WTC11 (cell line): ENCODE data around the gene LAMC3.

ENCODE experiments used
- ATF3 ChIP-seq: sonication (generic); formaldehyde crosslinking; conservative IDR thresholded peaks from 2 replicates; pipeline ENCODE4 v1.8.1; 2022; ENCODE audit warnings: mild to moderate bottlenecking, missing genetic modification reagents
- CREM ChIP-seq: sonication (generic); formaldehyde crosslinking; IDR thresholded peaks from 2 replicates; pipeline ENCODE4 v1.8.1; 2022; ENCODE audit warnings: mild to moderate bottlenecking, missing genetic modification reagents, moderate library complexity
- HMGXB4 ChIP-seq: sonication (generic); formaldehyde crosslinking; IDR thresholded peaks from 2 replicates; pipeline ENCODE4 v1.8.1; 2023; ENCODE audit warnings: mild to moderate bottlenecking, moderate library complexity, missing genetic modification reagents
- MAX ChIP-seq: sonication (generic); formaldehyde crosslinking; IDR thresholded peaks from 2 replicates; pipeline ENCODE4 v1.8.0; 2022; ENCODE audit warnings: mild to moderate bottlenecking, missing genetic modification reagents
- NR2C2 ChIP-seq: sonication (generic); formaldehyde crosslinking; IDR thresholded peaks from 2 replicates; pipeline ENCODE4 v1.8.0; 2022; ENCODE audit warnings: mild to moderate bottlenecking, missing genetic modification reagents
- USF2 ChIP-seq: sonication (generic); formaldehyde crosslinking; IDR thresholded peaks from 2 replicates; pipeline ENCODE4 v1.8.1; 2023; ENCODE audit warnings: mild to moderate bottlenecking, missing genetic modification reagents, moderate library complexity

GRCh38 chr9:131020862-131021261 lies 11.9 kb downstream of the LAMC3 start:
- no peak for TF ChIP-seq HMGXB4 (CRISPR knock-in tag)
- no peak for TF ChIP-seq MAX (CRISPR knock-in tag)
- no peak for TF ChIP-seq USF2 (CRISPR knock-in tag)
- no peak for TF ChIP-seq ATF3
- no peak for TF ChIP-seq NR2C2 (CRISPR knock-in tag)
- no peak for TF ChIP-seq CREM (CRISPR knock-in tag)
